CD4-positive, alpha-beta T cell treated with Interleukin-15 for 1 hour (primary cell): ENCODE data around the gene EIF4A3.

Source experiments
- DNase-seq: peaks from one replicate; pipeline ENCODE4 v3.0.0-alpha.2; 2020

EIF4A3 gene

DNA sequence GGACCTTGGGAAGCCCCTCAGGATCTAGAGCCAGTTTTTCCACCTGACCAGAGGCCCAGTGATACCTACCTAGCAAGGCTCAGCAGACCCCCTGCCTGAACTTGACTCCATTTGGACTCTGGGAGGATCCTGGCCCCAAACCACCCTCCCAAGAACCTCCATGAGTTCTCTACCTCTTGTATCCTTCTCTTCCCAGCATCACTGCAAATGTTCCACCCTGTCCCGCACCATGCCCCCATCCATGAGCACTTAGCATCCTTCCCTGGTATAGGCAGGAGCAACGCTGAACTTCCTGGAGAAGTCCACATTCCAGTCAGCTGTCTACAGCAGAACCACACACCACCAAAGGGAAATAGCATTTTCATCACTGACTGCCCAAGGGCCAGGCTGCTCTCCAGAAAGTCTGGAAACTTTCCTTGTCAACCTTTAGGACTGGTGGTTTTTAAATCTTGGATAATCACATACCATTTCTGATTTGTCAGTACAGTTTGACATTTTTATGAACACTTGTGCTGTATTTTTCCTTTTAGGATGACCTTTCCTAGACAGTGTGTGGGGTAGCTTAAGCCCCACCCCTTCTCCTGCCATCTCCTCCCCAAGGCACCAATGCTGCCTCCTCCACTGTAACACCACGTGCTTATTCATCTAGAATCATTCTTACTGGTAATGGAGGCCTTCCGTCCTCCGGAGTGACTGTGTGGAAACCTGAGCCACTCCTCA, 13.9 kb downstream of the EIF4A3 start:
- no peak for DNase-seq

DNA sequence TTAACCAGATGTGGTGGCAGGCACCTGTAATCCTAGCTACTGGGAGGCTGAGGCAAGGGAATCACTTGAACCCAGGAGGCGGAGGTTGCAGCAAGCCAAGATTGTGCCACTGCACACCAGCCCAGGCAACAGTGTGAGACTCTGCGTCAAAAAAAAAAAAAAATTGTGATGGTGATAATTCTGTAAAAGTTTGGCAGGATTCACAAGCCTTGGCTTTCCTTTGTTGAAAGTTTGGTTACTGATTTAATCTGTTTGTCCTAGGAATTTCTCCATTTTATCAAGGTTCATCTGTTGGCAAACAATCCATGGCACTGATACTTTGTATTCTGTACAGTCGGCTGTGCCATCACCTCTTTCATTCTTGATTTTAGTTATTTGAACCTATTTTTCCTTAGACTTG, 15.9 kb downstream of the EIF4A3 start:
- DNase-seq = no peak

DNA sequence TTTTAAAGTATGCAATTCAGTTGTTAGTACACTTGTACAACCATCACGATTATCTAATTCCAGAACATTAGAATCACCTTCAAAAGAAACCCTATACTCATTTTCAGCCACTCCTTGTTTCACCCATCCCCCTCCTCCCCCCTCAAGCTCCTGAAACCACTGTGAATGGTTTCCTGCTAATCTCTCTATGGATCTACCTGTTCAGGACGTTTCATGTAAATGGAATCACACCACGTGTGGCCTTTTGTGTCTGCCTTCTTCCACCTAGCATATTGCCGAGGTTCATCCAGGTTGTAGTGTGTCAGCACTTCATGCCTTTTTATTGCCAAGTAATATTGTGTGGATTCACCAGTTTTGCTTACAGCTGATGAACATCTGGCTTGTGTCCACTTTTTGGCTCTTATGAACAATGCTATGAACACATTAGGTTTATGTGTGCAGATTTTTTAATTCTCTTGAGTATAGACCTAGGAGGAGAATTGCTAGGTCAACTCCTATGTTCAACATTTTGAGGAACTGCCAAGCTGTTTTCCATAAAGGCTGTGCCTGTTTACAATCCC, 17.8 kb downstream of the EIF4A3 start:
- DNase-seq = no peak

DNA sequence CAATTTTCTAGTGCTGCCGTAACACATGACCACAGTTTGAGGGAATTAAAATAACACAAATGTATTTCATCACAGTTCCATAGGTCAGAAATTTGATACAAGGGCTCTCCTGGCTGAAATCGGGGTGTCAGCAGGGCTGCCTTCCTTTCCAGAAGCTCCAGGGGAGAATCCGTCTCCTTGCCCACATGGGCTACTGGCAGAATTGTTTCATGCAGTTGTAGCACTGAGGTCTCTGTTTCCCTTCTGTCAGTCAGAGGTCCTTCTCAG, 20.5 kb downstream of the EIF4A3 start:
- DNase-seq = no peak

DNA sequence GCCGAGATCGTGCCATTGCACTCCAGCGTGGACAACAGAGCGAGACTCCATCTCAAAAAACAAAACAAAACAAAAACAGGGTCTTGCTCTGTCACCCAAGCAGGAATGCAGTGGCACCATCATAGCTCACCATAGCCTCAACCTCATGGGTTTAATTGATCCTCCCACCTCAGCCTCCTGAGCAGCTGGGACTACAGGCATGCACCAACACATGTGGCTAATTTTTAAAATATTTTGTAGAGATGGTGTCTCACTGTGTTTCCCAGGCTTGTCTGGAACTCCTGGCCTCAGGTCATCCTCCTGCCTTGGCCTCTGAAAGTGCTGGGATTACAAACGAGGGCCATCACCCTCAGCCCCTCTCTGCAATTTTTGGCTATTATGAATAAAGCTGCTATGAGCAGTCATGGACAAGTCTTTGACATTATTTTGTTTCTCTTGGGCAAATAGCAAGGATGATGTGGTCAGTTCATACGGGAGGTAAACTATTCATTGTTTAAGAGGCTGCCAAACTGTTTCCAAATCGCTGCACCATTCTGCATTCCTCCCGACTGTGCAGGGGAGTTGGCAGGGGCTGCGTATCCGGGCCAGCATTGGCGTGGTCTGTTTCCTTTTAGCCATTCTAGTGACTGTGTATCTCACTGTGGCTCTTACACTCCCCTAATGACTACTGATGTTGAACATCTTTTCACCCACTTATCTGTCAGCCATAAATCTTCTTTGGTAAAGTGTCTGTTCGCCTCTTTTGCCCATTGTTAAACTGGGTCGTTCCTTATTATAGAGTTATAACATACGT, 21.1 kb downstream of the EIF4A3 start:
- DNase-seq = no peak

DNA sequence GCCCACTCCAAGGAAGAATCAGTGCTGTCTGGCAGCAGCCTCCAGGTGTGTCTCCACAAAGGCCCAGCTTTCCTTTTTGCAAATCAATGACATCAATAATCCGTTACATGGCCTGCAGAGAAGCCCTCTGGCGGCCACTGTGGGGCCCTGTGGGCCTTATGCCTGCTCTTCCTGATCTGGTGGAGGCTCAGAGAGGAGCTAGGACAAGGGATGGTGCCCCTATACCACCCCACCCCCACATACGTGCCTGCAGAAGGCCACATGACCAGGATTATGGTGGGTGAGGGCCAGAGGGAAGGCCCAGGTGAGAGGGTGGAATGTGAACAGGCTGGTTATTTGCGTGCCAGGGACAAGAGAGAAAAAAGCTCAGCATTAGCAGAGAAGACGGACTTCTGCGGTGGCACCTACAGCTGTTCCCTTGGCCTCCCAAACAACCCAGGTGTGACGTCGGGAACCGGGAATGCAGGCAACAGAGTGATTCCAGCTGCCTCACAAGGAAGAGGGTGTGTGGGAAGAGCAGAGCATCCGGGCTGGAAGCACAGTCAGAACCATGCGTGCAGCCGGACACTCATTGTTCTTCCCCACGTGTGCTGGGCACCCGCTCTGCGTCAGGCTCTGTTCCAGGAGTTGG, 22.5 kb downstream of the EIF4A3 start:
- no peak for DNase-seq

DNA sequence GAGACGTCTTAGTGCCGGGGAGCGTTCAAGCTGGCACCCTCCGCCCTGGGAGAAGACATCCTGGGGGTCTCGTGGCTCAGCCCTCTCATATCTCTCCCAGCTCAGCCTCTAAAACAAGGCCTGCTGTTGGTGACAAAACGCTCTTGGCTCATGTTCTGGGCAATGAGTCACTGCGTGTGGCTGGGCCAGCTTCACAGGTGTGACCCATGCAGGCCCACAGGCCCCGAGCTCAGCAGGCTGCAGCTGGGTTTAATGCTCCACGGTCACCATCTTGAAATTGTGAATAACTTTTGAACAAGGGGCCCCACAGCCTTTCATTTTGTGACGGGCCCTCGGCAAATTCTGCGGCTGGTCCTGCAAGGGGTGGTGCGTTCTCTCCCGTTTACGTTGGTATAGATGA, 23.1 kb downstream of the EIF4A3 start:
- no peak for DNase-seq

DNA sequence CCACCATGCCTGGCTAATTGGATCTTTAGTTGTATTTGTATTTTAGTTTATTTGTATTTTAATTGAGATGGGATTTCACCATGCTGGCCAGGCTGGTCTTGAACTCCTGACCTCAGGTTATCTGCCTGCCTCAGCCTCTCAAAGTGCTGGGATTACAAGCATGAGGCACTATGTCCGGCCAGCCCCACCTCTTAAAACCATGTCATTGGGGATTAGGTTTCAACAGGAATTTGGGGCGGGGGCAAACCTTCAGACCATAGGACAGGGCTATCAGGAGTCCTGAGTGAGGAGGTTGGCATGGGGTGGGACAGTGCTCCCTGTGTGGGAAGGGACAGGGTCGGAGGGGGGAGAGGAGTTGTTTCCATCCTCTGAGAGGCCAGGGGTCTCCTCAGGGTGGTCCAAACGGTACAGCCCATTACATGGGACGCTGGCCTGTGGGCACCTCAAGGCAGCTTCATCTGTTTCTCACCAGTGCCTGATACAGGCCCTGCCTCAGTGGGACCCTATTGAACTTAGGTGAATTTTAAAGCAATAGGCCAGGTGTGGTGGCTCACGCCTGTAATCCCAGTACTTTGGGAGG, 23.9 kb downstream of the EIF4A3 start:
- DNase-seq = no peak

DNA sequence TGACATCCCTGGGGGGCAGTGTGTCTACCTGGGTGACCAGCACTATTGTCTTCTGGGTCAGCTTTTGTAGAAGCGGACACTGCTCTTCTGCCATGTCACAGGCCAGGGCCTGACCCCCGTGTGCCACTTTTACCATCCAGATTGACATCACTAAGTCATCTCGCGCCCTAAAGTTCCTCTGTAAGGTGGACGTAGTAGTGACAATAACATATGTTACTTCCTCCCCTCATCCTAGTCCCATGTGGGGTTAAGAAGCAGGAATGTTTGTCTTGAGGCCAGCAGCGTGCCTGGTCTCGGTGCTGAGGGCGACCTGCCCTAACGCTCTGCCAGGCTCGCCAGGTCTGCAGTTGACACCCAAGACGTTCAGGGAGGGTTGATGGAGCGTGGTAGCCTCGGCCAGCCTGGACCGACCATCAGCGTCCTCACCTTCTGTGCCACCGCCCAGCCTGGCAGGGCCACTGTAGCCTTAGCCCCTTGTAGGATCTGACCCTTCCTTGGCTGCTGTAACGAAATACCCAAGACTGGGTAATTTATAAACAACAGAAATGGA, 24.8 kb downstream of the EIF4A3 start:
- no peak for DNase-seq

DNA sequence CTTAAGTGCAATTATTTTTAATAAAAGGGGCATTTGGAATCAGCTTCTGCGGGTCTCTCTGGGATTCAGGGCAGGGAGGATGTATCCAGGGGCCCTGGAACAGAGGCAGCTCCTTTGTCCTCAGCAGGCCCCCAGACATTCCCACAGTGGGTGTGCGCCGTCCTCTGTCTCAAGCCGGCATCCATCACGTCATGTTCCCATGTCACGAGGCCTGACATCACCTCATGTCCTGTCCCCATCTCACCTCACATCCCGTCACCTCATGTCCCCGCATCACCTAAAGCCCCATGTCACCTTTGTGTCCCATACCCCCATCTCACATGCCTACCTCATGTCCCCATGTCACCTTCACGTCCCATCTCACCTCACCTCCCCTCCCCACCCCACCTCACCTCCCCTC, 27.1 kb downstream of the EIF4A3 start:
- no peak for DNase-seq

DNA sequence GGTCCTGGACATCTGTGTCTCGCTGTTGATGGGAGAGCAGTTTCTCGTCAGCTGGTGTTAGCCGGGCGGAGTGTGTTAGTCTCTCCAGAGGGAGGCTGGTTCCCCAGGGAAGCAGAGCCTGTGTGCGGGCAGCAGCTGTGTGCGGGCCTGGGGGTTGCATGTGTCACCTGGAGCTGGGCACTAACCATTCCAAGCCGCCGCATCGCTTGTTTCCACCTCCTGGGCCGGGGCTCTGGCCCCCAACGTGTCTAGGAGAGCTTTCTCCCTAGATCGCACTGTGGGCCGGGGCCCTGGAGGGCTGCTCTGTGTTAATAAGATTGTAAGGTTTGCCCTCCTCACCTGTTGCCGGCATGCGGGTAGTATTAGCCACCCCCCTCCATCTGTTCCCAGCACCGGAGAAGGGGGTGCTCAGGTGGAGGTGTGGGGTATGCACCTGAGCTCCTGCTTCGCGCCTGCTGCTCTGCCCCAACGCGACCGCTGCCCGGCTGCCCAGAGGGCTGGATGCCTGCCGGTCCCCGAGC, 27.6 kb downstream of the EIF4A3 start:
- DNase-seq = no peak

DNA sequence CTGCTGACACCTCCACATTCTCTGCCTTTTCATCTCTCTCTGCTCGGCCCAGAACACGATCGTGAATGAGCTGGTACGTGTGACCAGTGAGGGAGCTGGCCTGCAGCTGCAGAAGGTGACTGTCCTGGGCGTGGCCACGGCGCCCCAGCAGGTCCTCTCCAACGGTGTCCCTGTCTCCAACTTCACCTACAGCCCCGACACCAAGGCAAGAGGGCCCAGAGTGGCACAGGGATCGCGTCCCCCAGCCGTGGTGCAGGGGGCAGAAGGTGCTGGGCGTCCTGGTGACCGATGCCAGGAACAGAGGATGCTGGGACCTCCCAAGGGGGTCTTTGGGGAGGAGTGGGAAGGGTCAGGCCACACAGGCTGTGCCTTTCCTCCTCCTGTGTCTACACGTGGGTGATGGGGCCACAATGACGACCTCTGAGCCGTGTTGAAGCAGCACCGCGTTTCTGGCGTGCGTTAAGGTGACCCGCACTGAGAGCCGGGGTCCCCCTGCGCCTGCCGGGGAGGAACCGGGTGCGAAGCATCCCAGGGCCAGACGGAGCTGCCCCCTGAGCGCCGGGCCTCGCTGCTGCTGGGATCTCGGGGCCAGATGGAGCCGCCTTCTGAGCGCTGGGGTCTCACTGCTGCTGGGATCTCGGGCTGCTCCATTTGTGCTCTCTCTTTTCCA, 28.2 kb downstream of the EIF4A3 start:
- no peak for DNase-seq

DNA sequence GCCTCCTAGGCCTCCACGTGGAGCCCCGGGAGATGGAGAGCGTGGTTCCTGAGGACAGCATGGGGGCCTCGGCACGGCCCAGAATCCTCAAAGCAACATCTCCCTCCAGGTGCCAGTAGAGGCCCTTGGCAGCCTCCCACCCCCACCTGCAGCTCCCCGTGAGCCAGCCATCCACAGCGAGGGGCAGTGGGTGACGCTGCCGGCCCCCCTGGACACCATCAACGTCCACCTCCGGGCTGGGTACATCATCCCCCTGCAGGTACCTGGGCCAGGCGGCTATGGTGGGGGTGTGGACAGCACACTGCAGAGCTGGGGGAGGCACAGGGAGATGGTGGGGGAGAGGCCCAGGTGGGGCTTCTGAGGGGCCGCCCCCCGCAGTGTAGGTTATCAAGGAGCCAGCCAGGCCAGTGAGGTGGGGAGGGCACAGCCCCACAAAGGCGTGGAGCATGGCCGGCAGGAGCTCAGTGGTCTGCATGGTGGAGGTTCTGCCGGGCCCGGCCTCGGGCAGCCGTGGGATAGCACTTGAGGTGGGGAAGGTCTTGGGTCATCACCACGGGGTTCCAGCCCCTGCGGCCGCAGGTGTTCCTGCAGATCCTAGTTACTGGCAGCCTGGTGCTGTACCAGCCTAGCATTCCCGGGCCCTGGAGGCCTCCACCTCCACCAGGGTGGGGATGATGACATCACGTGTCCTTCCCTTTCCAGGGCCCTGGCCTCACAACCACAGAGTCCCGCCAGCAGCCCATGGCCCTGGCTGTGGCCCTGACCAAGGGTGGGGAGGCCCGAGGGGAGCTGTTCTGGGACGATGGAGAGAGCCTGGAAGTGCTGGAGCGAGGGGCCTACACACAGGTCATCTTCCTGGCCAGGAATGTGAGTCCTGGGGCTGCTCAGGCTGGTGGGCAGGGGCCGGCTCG, 29.2 kb downstream of the EIF4A3 start:
- no peak for DNase-seq

DNA sequence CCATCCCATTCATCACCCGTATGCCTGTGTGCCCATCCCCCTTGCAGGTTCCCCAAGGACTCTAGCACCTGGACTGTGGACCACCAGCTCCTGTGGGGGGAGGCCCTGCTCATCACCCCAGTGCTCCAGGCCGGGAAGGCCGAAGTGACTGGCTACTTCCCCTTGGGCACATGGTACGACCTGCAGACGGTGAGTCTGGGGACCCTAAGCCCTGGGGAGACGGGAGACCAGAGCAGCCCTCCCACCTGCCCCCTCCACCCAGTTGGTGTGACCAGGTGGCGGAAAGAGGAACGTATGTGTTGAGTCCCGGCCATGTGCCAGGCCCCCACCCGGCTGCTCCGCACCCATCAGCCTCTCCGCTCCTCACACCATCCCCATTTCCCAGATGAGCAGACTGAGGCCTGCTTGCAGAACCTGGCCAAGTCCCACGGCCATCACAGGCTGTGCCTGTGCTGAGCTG, 30.0 kb downstream of the EIF4A3 start:
- no peak for DNase-seq

DNA sequence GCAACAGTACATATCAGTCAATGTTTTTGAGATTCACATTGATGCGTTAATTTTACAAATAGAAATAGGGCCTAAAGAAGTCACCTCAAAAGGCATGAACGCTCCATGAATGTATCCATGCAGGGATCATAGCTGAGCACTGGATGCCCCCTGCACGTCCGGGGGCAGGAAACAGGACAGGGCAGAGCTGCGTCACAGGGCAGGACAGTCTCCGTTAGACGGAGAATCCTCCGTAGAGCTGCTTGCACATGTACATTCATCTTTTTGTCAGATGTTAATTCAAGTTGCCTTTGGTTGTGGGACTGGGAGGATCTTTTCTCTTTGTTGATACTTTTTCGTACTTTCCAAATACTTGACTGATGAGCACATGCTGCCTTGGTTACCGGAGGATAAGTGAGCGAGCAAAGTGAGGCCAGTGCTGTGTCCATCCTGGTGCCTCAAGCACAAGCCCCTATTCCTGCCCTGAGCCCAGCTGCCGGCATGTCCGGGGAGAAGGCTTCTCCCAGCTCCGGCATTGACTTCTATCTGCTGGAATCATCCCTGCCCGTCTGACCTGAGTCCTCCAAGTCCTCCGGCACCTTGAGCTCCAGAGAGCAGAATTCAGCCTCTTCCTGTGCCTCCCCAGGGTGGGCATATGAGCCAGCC, 30.5 kb downstream of the EIF4A3 start:
- no peak for DNase-seq

DNA sequence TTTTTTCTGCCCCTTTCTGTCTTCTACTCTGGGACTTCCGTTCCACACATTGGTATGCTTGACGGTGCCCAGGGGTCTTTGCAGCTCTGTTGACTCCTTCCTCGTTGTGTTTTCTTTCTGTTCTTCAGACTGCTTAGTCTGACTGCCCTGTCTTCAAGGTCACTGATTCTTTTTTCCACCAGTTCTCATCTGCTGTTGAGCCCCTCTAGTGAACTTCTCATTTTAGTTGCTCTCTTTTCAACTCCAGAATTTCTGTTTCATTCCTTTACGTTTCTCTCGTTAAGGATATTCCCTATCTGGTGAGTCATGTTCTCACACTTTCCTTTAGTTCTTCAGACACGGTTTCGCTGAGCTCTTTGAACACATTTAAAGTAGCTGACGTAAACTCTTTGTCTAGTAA, 31.8 kb downstream of the EIF4A3 start:
- no peak for DNase-seq

DNA sequence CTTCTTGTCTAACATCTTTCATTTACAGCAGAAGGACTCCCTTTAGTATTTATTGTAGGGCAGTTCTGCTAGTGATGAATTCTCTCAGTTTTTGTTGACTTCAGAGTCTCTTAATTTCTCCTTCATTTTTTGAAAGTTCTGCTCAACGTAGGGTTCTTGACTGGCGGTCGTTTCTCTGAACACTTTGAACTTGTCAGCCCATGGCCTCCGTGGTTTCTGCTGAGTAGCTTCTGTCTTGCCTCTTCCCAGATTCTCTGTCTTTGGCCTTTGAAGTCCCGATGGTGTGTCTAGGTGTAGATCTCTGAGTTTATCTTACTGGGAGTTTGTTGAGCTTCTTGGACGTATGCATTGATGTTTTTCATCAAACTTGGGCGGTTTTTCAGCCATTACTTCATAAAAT, 32.2 kb downstream of the EIF4A3 start:
- no peak for DNase-seq

DNA sequence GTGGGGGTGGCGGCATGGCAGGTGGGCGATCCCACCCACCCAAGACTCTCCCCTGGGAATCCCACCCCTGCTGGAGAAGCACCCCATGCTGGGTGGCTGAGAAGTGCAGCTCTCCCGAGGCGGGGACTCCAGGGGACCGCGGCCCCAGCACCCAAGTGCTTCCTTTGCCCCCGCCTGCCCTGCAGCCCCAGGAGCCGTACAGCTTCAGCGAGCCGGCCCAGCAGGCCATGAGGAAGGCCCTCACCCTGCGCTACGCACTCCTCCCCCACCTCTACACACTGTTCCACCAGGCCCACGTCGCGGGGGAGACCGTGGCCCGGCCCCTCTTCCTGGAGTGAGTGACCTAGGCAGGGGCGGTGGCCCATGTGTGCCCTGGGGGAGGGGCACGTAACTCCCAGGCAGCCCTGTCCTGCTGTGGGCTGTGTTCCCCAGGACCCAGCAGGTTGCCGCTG, 33.9 kb downstream of the EIF4A3 start:
- no peak for DNase-seq

DNA sequence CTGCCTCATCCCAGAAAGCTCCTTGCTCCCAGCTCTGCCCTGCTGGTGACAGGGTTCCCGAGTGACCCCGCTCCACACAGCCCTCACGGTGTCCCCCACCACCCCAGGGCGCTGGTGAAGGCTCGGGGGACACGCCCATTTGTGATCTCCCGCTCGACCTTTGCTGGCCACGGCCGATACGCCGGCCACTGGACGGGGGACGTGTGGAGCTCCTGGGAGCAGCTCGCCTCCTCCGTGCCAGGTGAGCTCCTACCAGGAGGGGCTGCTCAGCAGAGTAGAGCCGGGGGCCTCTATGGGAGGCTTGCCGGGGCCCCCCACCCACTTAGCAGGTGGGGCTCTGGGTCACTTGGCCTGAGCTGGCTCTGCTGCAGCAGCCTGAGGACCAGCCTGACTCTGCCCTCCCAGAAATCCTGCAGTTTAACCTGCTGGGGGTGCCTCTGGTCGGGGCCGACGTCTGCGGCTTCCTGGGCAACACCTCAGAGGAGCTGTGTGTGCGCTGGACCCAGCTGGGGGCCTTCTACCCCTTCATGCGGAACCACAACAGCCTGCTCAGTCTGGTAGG, 34.4 kb downstream of the EIF4A3 start:
- DNase-seq = no peak

DNA sequence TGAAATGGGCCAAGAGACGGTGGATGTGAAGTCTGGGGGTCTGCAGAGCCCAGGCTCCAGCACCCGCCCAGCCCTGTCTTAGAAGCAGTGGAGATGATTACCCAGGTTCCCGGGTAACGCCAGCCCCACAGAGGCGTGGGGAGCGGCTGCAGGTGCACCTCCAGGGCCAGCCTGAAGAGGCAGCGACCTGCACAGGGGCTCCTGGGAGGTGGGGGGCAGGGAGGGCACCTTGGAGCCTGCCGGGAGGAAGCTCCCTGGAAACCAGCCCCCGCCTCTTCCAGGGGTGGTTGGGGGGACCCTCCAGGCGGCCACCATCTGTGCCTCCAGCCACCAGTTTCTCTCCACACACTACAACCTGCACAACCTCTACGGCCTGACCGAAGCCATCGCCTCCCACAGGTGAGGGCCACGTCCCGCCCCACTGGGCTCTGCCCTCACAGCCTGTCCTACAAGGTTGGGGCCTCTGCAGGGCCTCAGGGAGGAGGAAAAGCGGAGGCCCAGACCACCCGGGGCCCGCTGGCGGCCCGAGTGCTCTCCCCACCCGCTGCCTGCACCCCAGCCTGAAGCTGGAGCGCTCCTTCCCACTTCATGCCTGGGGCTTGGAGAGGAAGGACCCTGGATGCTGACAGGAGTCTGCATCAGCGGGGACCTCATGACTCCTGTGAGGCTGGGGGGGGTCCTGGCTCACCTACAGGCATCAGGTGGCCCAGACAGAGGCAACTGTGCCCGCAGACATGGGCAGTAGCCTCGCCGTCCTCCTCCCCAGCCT, 35.0 kb downstream of the EIF4A3 start:
- DNase-seq = no peak
